Mucosa of stomach (tissue), 1 donor: ENCODE measurements around the gene PARM1.

Source experiments
- H3K27me3 ChIP-seq: one replicate; pipeline ENCODE4 v1.7.0; 2013; ENCODE audit warnings: mild to moderate bottlenecking, low read length; ENCODE audit not compliant: control insufficient read depth, insufficient read depth
- H3K36me3 ChIP-seq: one replicate; pipeline ENCODE4 v1.7.0; 2013; ENCODE audit warnings: low read length; ENCODE audit not compliant: control insufficient read depth, insufficient read depth
- H3K4me1 ChIP-seq: one replicate; pipeline ENCODE4 v1.7.0; 2013; ENCODE audit warnings: mild to moderate bottlenecking, low read length; ENCODE audit not compliant: control insufficient read depth, insufficient read depth
- H3K4me3 ChIP-seq: one replicate; pipeline ENCODE4 v1.7.0; 2013; ENCODE audit warnings: low read length
- H3K9ac ChIP-seq: one replicate; pipeline ENCODE4 v1.7.0; 2013; ENCODE audit warnings: mild to moderate bottlenecking, low read length, moderate library complexity
- H3K9me3 ChIP-seq: one replicate; pipeline ENCODE4 v1.7.0; 2013; ENCODE audit warnings: mild to moderate bottlenecking, low read length, moderate library complexity; ENCODE audit not compliant: control insufficient read depth
- donor health status: Pancreatic carcinoma.

The PARM1 gene

GRCh38 chr4:75046226-75046625 lies 113.3 kb downstream of the PARM1 start:
- no peak overlapping the region for H3K4me3 ChIP-seq

GRCh38 chr4:75046641-75047040 lies 113.7 kb downstream of the PARM1 start:
- Histone ChIP-seq H3K9ac (no peak overlapping the region), H3K27me3 (no peaks in the 10 kb centered on the region), H3K36me3 (no peaks in the 10 kb centered on the region), H3K4me1 (no peaks in the 10 kb centered on the region), H3K9me3 (no peaks in the 10 kb centered on the region), H3K4me3 (no peak overlapping the region)

More at GRCh38 chr4:75046226-75046625, 113.3 kb downstream of the PARM1 start:
- no peaks in the 10 kb centered on the region for H3K27me3 ChIP-seq
- no peaks in the 10 kb centered on the region for H3K9me3 ChIP-seq
- H3K36me3 ChIP-seq: no peaks in the 10 kb centered on the region
- H3K4me1 ChIP-seq: no peaks in the 10 kb centered on the region
- no peak overlapping the region for H3K9ac ChIP-seq

- Histone ChIP-seq H3K4me1 (no peaks in the 10 kb centered on the region), H3K4me3 (no peak overlapping the region), H3K9me3 (no peaks in the 10 kb centered on the region), H3K9ac (no peak overlapping the region), H3K27me3 (no peaks in the 10 kb centered on the region), H3K36me3 (no peaks in the 10 kb centered on the region)
These were observed 115.4 kb downstream of the PARM1 start for GRCh38 chr4:75048208-75048879.

- Histone ChIP-seq H3K9ac (no peak overlapping the region), H3K27me3 (no peaks in the 10 kb centered on the region), H3K9me3 (no peaks in the 10 kb centered on the region)
These were observed 118.5 kb downstream of the PARM1 start for GRCh38 chr4:75051431-75051830.

GRCh38 chr4:75053352-75053751 lies 120.4 kb downstream of the PARM1 start:
- H3K27me3 ChIP-seq: no peaks in the 10 kb centered on the region
- no peaks in the 10 kb centered on the region for H3K9me3 ChIP-seq
- H3K4me3 ChIP-seq: no peak overlapping the region
- H3K9ac ChIP-seq: no peak overlapping the region
- no peaks in the 10 kb centered on the region for H3K36me3 ChIP-seq
- H3K4me1 ChIP-seq: no peaks in the 10 kb centered on the region

More at GRCh38 chr4:75051431-75051830, 118.5 kb downstream of the PARM1 start:
- H3K4me3 ChIP-seq: no peak overlapping the region
- no peaks in the 10 kb centered on the region for H3K4me1 ChIP-seq
- no peaks in the 10 kb centered on the region for H3K36me3 ChIP-seq

GRCh38 chr4:75054078-75054477 lies 121.2 kb downstream of the PARM1 start:
- Histone ChIP-seq H3K36me3 (no peaks in the 10 kb centered on the region), H3K9me3 (no peaks in the 10 kb centered on the region), H3K4me3 (no peak overlapping the region), H3K4me1 (no peaks in the 10 kb centered on the region), H3K9ac (no peak overlapping the region), H3K27me3 (no peaks in the 10 kb centered on the region)

DNA sequence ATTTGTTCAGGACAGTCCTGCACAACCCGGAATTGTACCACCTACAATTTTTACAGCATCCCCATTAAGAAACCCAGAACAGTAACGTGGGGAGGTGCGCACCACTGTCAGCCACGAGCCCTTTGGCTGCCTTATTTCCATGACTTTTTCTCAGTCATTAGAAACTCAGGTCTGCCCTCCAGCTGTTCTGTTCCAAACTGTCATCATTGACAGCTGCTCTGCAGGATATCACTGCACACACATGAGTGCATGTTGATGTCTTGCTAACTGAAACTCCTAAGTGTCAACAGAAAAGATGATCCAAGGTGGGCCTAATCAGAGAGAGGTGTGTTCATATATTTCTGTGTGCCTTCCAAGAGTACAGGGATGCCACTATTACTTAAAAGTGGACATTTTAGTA lies 123.4 kb downstream of the PARM1 start:
- no peaks in the 10 kb centered on the region for H3K9me3 ChIP-seq
- H3K4me3 ChIP-seq: no peak overlapping the region
- H3K36me3 ChIP-seq: no peaks in the 10 kb centered on the region
- H3K4me1 ChIP-seq: no peaks in the 10 kb centered on the region
- H3K9ac ChIP-seq: no peak overlapping the region
- H3K27me3 ChIP-seq: no peaks in the 10 kb centered on the region

DNA sequence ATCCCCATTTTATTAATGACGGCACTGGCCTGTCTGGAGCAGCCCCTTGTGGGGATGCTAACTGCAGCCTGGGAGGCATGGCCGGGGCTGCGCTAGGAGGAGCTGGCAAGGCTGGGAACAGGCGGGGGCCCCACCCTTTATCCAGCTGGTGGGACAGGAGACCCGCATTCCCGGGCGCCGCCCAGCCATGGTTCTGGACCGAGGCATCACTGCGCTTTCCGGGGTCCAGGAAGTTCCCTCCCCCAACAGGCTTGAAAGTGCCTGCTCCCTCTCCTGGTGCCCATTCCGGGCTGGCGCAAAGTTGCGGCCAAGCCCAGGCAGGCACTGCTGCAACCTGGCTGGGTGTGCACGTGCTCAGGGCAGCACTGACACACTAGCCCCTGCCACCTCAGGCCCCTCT lies 124.5 kb downstream of the PARM1 start:
- H3K4me1 ChIP-seq: no peaks in the 10 kb centered on the region
- no peaks in the 10 kb centered on the region for H3K36me3 ChIP-seq
- H3K4me3 ChIP-seq: no peak overlapping the region
- no peak overlapping the region for H3K9ac ChIP-seq
- no peaks in the 10 kb centered on the region for H3K27me3 ChIP-seq
- no peaks in the 10 kb centered on the region for H3K9me3 ChIP-seq

DNA sequence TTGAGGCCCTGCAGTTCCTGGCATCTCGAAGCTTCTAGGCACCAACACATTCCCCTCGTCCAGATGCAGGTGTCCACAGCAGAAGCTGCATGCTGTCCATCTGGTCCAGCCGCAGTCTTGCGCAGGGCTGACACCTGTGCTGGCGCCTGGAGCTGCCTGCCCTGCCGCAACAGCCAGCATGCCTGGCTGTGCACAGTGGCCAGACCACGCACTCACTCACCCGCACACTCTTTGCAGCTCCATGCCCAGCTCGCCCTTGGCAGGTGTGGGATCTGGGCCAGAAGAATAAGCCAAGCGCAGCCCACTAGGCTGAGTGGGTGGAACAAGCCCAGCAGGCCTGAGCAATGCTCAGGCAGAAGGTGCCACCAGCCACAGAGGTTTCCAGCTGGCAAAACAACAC lies 125.6 kb downstream of the PARM1 start:
- Histone ChIP-seq H3K4me3 (no peak overlapping the region), H3K36me3 (no peaks in the 10 kb centered on the region), H3K9me3 (no peaks in the 10 kb centered on the region), H3K9ac (no peak overlapping the region), H3K4me1 (no peaks in the 10 kb centered on the region), H3K27me3 (no peaks in the 10 kb centered on the region)

DNA sequence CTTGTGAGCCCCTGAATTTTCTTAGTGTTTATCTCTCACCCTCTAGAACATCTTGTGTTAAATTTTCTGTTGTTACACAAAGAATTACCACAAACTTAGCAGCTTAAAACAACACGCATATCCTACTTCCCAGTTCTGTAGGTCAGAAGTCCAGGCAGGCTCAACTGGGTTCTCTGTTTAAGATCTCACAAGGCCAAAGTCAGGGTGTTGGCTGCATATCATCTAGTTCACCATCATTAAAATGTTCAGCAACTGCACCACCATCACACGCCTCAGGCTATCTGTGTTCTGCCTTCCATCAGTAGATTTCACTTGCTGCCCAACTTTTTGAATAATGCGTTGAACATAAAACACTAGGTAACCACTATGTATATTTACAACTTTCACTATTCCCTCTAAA lies 130.5 kb downstream of the PARM1 start:
- H3K36me3 ChIP-seq: no peaks in the 10 kb centered on the region
- no peaks in the 10 kb centered on the region for H3K4me1 ChIP-seq
- H3K9ac ChIP-seq: no peak overlapping the region
- H3K4me3 ChIP-seq: no peak overlapping the region
- H3K9me3 ChIP-seq: no peaks in the 10 kb centered on the region
- no peaks in the 10 kb centered on the region for H3K27me3 ChIP-seq

DNA sequence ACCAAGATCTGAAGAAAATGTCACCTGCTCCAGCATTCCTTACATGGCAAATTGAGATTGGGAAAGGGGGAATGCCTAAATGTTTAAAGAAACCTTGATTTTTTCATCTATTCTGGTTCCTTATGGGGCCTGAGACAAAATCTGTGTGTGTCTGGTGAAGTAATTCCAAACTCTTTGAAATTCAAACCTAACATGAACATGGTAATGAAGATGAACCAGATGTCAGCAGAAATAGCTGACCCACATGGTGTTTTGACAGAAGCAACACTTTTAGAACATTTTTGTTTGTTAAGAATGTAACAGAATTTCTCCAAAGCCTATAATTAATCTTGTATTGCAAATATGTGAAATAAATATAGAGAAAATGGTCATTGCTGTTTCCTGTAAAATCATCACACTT lies 133.0 kb downstream of the PARM1 start:
- Histone ChIP-seq H3K4me3 (no peak overlapping the region), H3K4me1 (no peaks in the 10 kb centered on the region), H3K9ac (no peak overlapping the region), H3K9me3 (no peaks in the 10 kb centered on the region), H3K27me3 (no peaks in the 10 kb centered on the region), H3K36me3 (no peaks in the 10 kb centered on the region)

DNA sequence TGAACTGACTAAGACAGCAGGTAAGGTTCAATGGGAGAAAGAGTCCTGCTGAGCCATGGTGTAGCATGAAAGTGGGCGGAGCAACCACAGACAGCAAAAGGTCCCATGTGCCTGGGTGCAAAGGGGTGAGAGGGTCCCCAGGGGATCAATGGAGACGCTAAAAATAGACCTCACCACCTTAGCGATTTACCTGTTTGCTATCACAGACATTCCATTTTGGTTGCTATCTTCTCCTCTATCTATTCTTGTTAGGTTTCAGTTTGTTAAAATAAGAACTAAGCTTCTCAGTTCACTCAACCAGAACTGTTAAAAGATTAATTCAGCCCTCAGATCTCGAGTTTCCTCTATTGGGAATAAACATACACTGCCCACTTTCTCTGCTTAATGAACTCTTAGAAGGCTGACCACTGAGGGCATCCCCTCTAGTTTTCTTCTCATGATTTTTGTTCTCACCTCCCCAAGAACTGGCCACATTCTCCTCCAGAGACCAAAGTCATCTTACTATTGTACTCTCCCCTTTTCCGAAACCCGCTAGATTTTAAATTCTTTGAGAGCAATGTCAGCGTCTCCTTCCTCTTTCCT lies 136.7 kb downstream of the PARM1 start:
- no peak overlapping the region for H3K4me3 ChIP-seq
- H3K4me1 ChIP-seq: peaks cover 5% of the 10 kb centered on the region
- no peaks in the 10 kb centered on the region for H3K36me3 ChIP-seq
- H3K9me3 ChIP-seq: no peaks in the 10 kb centered on the region
- no peak overlapping the region for H3K9ac ChIP-seq
- H3K27me3 ChIP-seq: no peaks in the 10 kb centered on the region
